Measurements from ENCODE around the gene PRF1.
"Not testable (repeated sequence)": the region's sequence is repeated elsewhere in the genome, so short reads cannot be mapped to it uniquely, and the experiment has no call there.

PRF1 gene

GRCh38 chr10:70589762-70590654 lies 12.5 kb downstream of the PRF1 start:
- H3K9me3 Mint-ChIP-seq: no peaks in the 10 kb centered on the region
- H3K27me3 Mint-ChIP-seq: no peaks in the 10 kb centered on the region
- H3K4me3 Mint-ChIP-seq: no peak overlapping the region
- peaks cover 1% of the 10 kb centered on the region for H3K36me3 Mint-ChIP-seq
- peaks cover 11% of the 10 kb centered on the region for H3K4me1 Mint-ChIP-seq
- H3K27ac Mint-ChIP-seq: no peak overlapping the region

- Mint-ChIP-seq H3K4me1 (peaks cover 7% of the 10 kb centered on the region), H3K4me3 (no peak overlapping the region), H3K27ac (no peak overlapping the region), H3K36me3 (no peaks in the 10 kb centered on the region), H3K9me3 (no peaks in the 10 kb centered on the region), H3K27me3 (no peaks in the 10 kb centered on the region)
Measured at GRCh38 chr10:70588859-70589570, 13.5 kb downstream of the PRF1 start.

GRCh38 chr10:70588255-70588654 lies 14.3 kb downstream of the PRF1 start:
- H3K4me1 Mint-ChIP-seq: peaks cover 7% of the 10 kb centered on the region
- no peaks in the 10 kb centered on the region for H3K9me3 Mint-ChIP-seq
- no peaks in the 10 kb centered on the region for H3K27me3 Mint-ChIP-seq
- H3K27ac Mint-ChIP-seq: no peak overlapping the region
- no peaks in the 10 kb centered on the region for H3K36me3 Mint-ChIP-seq
- H3K4me3 Mint-ChIP-seq: no peak overlapping the region

GRCh38 chr10:70587045-70587658 lies 15.4 kb downstream of the PRF1 start:
- Mint-ChIP-seq H3K4me1 (peaks cover under 1% of the 10 kb centered on the region), H3K27ac (no peak overlapping the region), H3K27me3 (no peaks in the 10 kb centered on the region), H3K9me3 (no peaks in the 10 kb centered on the region), H3K4me3 (no peak overlapping the region), H3K36me3 (no peaks in the 10 kb centered on the region)

- Mint-ChIP-seq H3K4me1 (no peaks in the 10 kb centered on the region), H3K27ac (no peak overlapping the region), H3K4me3 (no peak overlapping the region), H3K9me3 (no peaks in the 10 kb centered on the region), H3K36me3 (no peaks in the 10 kb centered on the region), H3K27me3 (no peaks in the 10 kb centered on the region)
Measured at GRCh38 chr10:70586348-70586930, 16.1 kb downstream of the PRF1 start.

- no peaks in the 10 kb centered on the region for H3K9me3 Mint-ChIP-seq
- no peaks in the 10 kb centered on the region for H3K36me3 Mint-ChIP-seq
- H3K4me1 Mint-ChIP-seq: no peaks in the 10 kb centered on the region
- no peak overlapping the region for H3K4me3 Mint-ChIP-seq
- peak overlapping the region; percentile 35 for H3K27ac Mint-ChIP-seq
- no peaks in the 10 kb centered on the region for H3K27me3 Mint-ChIP-seq
Measured at GRCh38 chr10:70585578-70586169, 16.9 kb downstream of the PRF1 start.

GRCh38 chr10:70584909-70585544 lies 17.5 kb downstream of the PRF1 start:
- Mint-ChIP-seq H3K4me3 (no peak overlapping the region), H3K4me1 (peaks cover 3% of the 10 kb centered on the region), H3K27me3 (no peaks in the 10 kb centered on the region), H3K27ac (no peak overlapping the region), H3K36me3 (no peaks in the 10 kb centered on the region), H3K9me3 (no peaks in the 10 kb centered on the region)

GRCh38 chr10:70584366-70584765 lies 18.2 kb downstream of the PRF1 start:
- H3K9me3 Mint-ChIP-seq: no peaks in the 10 kb centered on the region
- H3K36me3 Mint-ChIP-seq: no peaks in the 10 kb centered on the region
- no peaks in the 10 kb centered on the region for H3K27me3 Mint-ChIP-seq
- no peak overlapping the region for H3K4me3 Mint-ChIP-seq
- H3K4me1 Mint-ChIP-seq: peaks cover 10% of the 10 kb centered on the region
- H3K27ac Mint-ChIP-seq: no peak overlapping the region

- Mint-ChIP-seq H3K27ac (peak overlapping the region; percentile 63), H3K4me3 (no peak overlapping the region), H3K4me1 (peaks cover 17% of the 10 kb centered on the region), H3K27me3 (no peaks in the 10 kb centered on the region), H3K36me3 (no peaks in the 10 kb centered on the region), H3K9me3 (no peaks in the 10 kb centered on the region)
Measured at GRCh38 chr10:70583669-70584037, 18.9 kb downstream of the PRF1 start.

- H3K4me3 Mint-ChIP-seq: no peak overlapping the region
- H3K27me3 Mint-ChIP-seq: no peaks in the 10 kb centered on the region
- no peaks in the 10 kb centered on the region for H3K36me3 Mint-ChIP-seq
- H3K27ac Mint-ChIP-seq: no peak overlapping the region
- no peaks in the 10 kb centered on the region for H3K9me3 Mint-ChIP-seq
- peaks cover 23% of the 10 kb centered on the region for H3K4me1 Mint-ChIP-seq
Measured at GRCh38 chr10:70582793-70583668, 19.5 kb downstream of the PRF1 start.

GRCh38 chr10:70581176-70581575 lies 21.4 kb downstream of the PRF1 start:
- H3K4me1 Mint-ChIP-seq: peaks cover 42% of the 10 kb centered on the region
- not testable (repeated sequence) for H3K27ac Mint-ChIP-seq, H3K36me3 Mint-ChIP-seq, H3K9me3 Mint-ChIP-seq, H3K4me3 Mint-ChIP-seq, H3K27me3 Mint-ChIP-seq

- Mint-ChIP-seq H3K4me3 (peak overlapping the region; percentile 64), H3K4me1 (peaks cover 50% of the 10 kb centered on the region), H3K27ac (peak overlapping the region; percentile 52), H3K27me3 (no peaks in the 10 kb centered on the region), H3K36me3 (no peaks in the 10 kb centered on the region), H3K9me3 (no peaks in the 10 kb centered on the region)
Measured at GRCh38 chr10:70579234-70580002, 23.1 kb downstream of the PRF1 start.

GRCh38 chr10:70578371-70578947 lies 24.1 kb downstream of the PRF1 start:
- Mint-ChIP-seq H3K4me3 (peak overlapping the region; percentile 64), H3K27me3 (no peaks in the 10 kb centered on the region), H3K36me3 (no peaks in the 10 kb centered on the region), H3K27ac (peak overlapping the region; percentile 43), H3K4me1 (peaks cover 50% of the 10 kb centered on the region), H3K9me3 (no peaks in the 10 kb centered on the region)

Data from activated naive CD4-positive, alpha-beta T cell treated with anti-CD3 and anti-CD28 coated beads, Interleukin-2, amount 50 U/mL, for 24 hours (primary cell).